SK-N-SH (cell line): ENCODE measurements around the gene B3GALNT1. TPM values are rescaled to one million over a fixed set of nuclear protein-coding genes. Genes with fewer than 3 reads are reported as not detected.

Source experiments
- CTCF ChIA-PET: fragments of 300-600, 350-600 bp; formaldehyde crosslinking; extraction: SDS; loops from one replicate; lab custom pipeline; 2021; lab: Yijun Ruan, JAX
- POLR2A ChIA-PET: fragments of 350-600 bp; sonication (Branson Sonifier 250); formaldehyde crosslinking; extraction: SDS; loops from one replicate; lab custom pipeline; 2020; ENCODE audit warnings: antibody characterized with exemption, inconsistent platforms; lab: Yijun Ruan, JAX
- DNase-seq: peaks from one replicate; pipeline ENCODE4 v3.0.0; 2012
- H2AFZ ChIP-seq: fragments of 200-600 bp; sonication (generic); 2 replicates; pipeline ENCODE4 v1.8.1; 2016; ENCODE audit warnings: antibody characterized with exemption, mild to moderate bottlenecking, low read depth
- H3F3A ChIP-seq: fragments of 200-600 bp; sonication (generic); replicated peaks from 2 replicates; pipeline ENCODE3; 2016; ENCODE audit warnings: antibody characterized with exemption, mild to moderate bottlenecking; ENCODE audit not compliant: insufficient read depth
- H3K27ac ChIP-seq, 2 experiments: fragments of 200-500 bp in 1 of 2; fragments of 200-600 bp in 1 of 2; sonication (Bioruptor generic) in 1 of 2; sonication (generic), shearing (Covaris generic) in 1 of 2; 2 replicates each; pipeline versions ENCODE4 v1.5.1 to v1.6.1; 2014 to 2016; ENCODE audit warnings: low read depth in 2 of 2, inconsistent platforms in 1 of 2, low read length in 1 of 2, mild to moderate bottlenecking in 1 of 2, mixed read lengths in 1 of 2
- H3K27me3 ChIP-seq: fragments of 200-600 bp; sonication (generic), shearing (Covaris generic); 2 replicates; pipeline ENCODE4 v1.6.1; 2016; ENCODE audit warnings: mixed run types; ENCODE audit not compliant: insufficient read depth
- H3K36me3 ChIP-seq, 2 experiments: fragments of 200-500 bp in 1 of 2; fragments of 200-600 bp in 1 of 2; sonication (Bioruptor generic) in 1 of 2; sonication (generic) in 1 of 2; replicated peaks in 1 of 2; 2 replicates each; pipeline versions ENCODE3 to v1.5.1; 2014 to 2016; ENCODE audit warnings: low read length in 1 of 2, mild to moderate bottlenecking in 1 of 2; ENCODE audit not compliant: insufficient read depth in 2 of 2, control insufficient read depth in 1 of 2
- H3K4me1 ChIP-seq, 2 experiments: fragments of 200-500 bp in 1 of 2; fragments of 200-600 bp in 1 of 2; sonication (Bioruptor generic) in 1 of 2; sonication (generic), shearing (Covaris generic) in 1 of 2; 2 replicates each; pipeline versions ENCODE4 v1.5.1 to v1.6.1; 2014 to 2016; ENCODE audit warnings: low read depth in 1 of 2, low read length in 1 of 2, mixed run types in 1 of 2; ENCODE audit not compliant: insufficient read depth in 2 of 2, control insufficient read depth in 1 of 2
- H3K4me2 ChIP-seq: fragments of 200-600 bp; sonication (generic), shearing (Covaris generic); 2 replicates; pipeline ENCODE4 v1.6.1; 2017; ENCODE audit warnings: mixed run types
- H3K4me3 ChIP-seq, 2 experiments: fragments of 200-500 bp in 1 of 2; fragments of 200-600 bp in 1 of 2; sonication (Bioruptor generic) in 1 of 2; sonication (generic), shearing (Covaris generic) in 1 of 2; 2 replicates each; pipeline versions ENCODE4 v1.5.1 to v1.8.1; 2014 to 2016; ENCODE audit warnings: low read depth in 2 of 2, inconsistent platforms in 1 of 2, low read length in 1 of 2, mild to moderate bottlenecking in 1 of 2, mixed read lengths in 1 of 2, moderate library complexity in 1 of 2
- H3K79me2 ChIP-seq: fragments of 200-600 bp; sonication (generic); 2 replicates; pipeline ENCODE4 v1.8.1; 2017; ENCODE audit warnings: mild to moderate bottlenecking; ENCODE audit not compliant: insufficient read depth
- H3K9ac ChIP-seq: fragments of 200-600 bp; sonication (generic); 2 replicates; pipeline ENCODE4 v1.6.1; 2017; ENCODE audit warnings: mixed run types
- H3K9me2 ChIP-seq: fragments of 200-600 bp; sonication (generic); 2 replicates; pipeline ENCODE4 v1.6.1; 2017; ENCODE audit warnings: mixed run types
- H3K9me3 ChIP-seq: fragments of 200-600 bp; sonication (generic); 2 replicates; pipeline ENCODE4 v1.6.1; 2017; ENCODE audit warnings: mixed run types, mild to moderate bottlenecking, moderate library complexity
- H4K20me1 ChIP-seq: fragments of 200-600 bp; sonication (generic); 2 replicates; pipeline ENCODE4 v1.6.1; 2017; ENCODE audit warnings: mild to moderate bottlenecking, mixed run types; ENCODE audit not compliant: insufficient read depth
- ELF1 ChIP-seq: IDR thresholded peaks from 2 replicates; pipeline ENCODE4 v1.4.0; 2012
- EP300 ChIP-seq, 2 experiments: IDR thresholded peaks; 2 replicates each; pipeline versions ENCODE4 v1.4.0 to v1.6.1; 2012; ENCODE audit warnings: borderline replicate concordance in 1 of 2, low read depth in 1 of 2, low read length in 1 of 2
- GABPA ChIP-seq: IDR thresholded peaks from 2 replicates; pipeline ENCODE4 v1.4.0; 2012; ENCODE audit warnings: low read depth, mild to moderate bottlenecking
- GATA2 ChIP-seq: sonication (generic); formaldehyde crosslinking; IDR thresholded peaks from 2 replicates; pipeline ENCODE4 v1.5.0; 2020; ENCODE audit warnings: mild to moderate bottlenecking, missing genetic modification reagents
- IRF3 ChIP-seq: fragments of 150-350 bp; IDR thresholded peaks from 2 replicates; pipeline ENCODE4 v1.6.1; 2016; ENCODE audit warnings: mild to moderate bottlenecking, low read depth, low read length
- MEF2A ChIP-seq: IDR thresholded peaks from 2 replicates; pipeline ENCODE4 v1.4.0; 2012; ENCODE audit warnings: low read depth, borderline replicate concordance
- MXI1 ChIP-seq: IDR thresholded peaks from 2 replicates; pipeline ENCODE4 v1.6.1; 2012; ENCODE audit warnings: mild to moderate bottlenecking, low read depth, low read length, improper control_type of control experiment
- NRF1 ChIP-seq: IDR thresholded peaks from 2 replicates; pipeline ENCODE4 v1.6.1; 2012; ENCODE audit warnings: low read depth, mild to moderate bottlenecking, low read length
- PBX3 ChIP-seq: IDR thresholded peaks from 2 replicates; pipeline ENCODE4; 2012
- POLR2AphosphoS5 ChIP-seq: IDR thresholded peaks from 2 replicates; pipeline ENCODE4 v1.6.1; 2012; ENCODE audit warnings: low read depth, low read length
- REST ChIP-seq: IDR thresholded peaks from 2 replicates; pipeline ENCODE4 v1.6.1; 2012; ENCODE audit warnings: mild to moderate bottlenecking, low read depth, low read length, moderate library complexity
- RFX5 ChIP-seq: IDR thresholded peaks from 2 replicates; pipeline ENCODE4 v1.6.1; 2012; ENCODE audit warnings: mild to moderate bottlenecking, improper control_type of control experiment, low read length
- RXRA ChIP-seq: IDR thresholded peaks from 2 replicates; pipeline ENCODE4 v1.4.0; 2012; ENCODE audit warnings: low read depth, mild to moderate bottlenecking, borderline replicate concordance
- TEAD4 ChIP-seq: IDR thresholded peaks from 2 replicates; pipeline ENCODE4 v1.4.0; 2012; ENCODE audit warnings: mild to moderate bottlenecking, borderline replicate concordance; ENCODE audit not compliant: insufficient read depth
- YY1 ChIP-seq: IDR thresholded peaks from 2 replicates; pipeline ENCODE4 v1.4.0; 2012; ENCODE audit warnings: low read depth, mild to moderate bottlenecking
- WGBS: methylation state at CpG from one replicate; pipeline ENCODE4 v1.1.6; 2017; ENCODE audit warnings: low lambda C conversion rate; 5-methylcytosine and 5-hydroxymethylcytosine counted together
- polyA plus RNA-seq, 3 experiments: library from polyadenylated mRNA; depleted of rRNA; stranded (reverse); fragments of >200 nt; gene quantifications; 2 replicates each; pipeline ENCODE4 v1.2.3, GENCODE V29; 2012

The B3GALNT1 gene
- polyA plus RNA-seq, 1 of the 3 experiments (the other 2 are of a cell fraction) = 0.15 TPM

GRCh38 chr3:161126495-161126894 is 21.3 kb upstream of the B3GALNT1 start:
- Histone ChIP-seq H3K4me3 (no peak overlapping the region), H3K27me3 (no peaks in the 10 kb centered on the region), H4K20me1 (no peaks in the 10 kb centered on the region), H3F3A (no peaks in the 10 kb centered on the region), H3K27ac (no peak overlapping the region), H3K9me2 (no peaks in the 10 kb centered on the region), H2AFZ (no peak overlapping the region), H3K4me2 (no peak overlapping the region), H3K4me1 (no peaks in the 10 kb centered on the region), H3K79me2 (no peaks in the 10 kb centered on the region), H3K9ac (no peak overlapping the region), H3K9me3 (no peaks in the 10 kb centered on the region), H3K36me3 (no peaks in the 10 kb centered on the region)
- no peak for DNase-seq
- CTCF ChIA-PET = no interaction called here
- POLR2A ChIA-PET = no interaction called here
- TF ChIP-seq POLR2AphosphoS5 = no peak
- no peak for TF ChIP-seq GABPA
- no peak for TF ChIP-seq YY1
- no peak for TF ChIP-seq EP300 (IDR thresholded peaks at IDR 0.05; ENCODE audit: borderline replicate concordance in 1 of 2, low read depth in 1 of 2, low read length in 1 of 2)
- no peak for TF ChIP-seq TEAD4
- 28% methylated on average over 2 of the region's 2 CpGs for WGBS

- Histone ChIP-seq H3K79me2 (no peaks in the 10 kb centered on the region), H3K36me3 (no peaks in the 10 kb centered on the region), H3K27ac (no peak overlapping the region), H3K4me1 (no peaks in the 10 kb centered on the region), H4K20me1 (no peaks in the 10 kb centered on the region), H3K9me2 (no peaks in the 10 kb centered on the region), H3F3A (no peaks in the 10 kb centered on the region), H3K4me2 (no peak overlapping the region), H2AFZ (no peak overlapping the region)
- POLR2A ChIA-PET = no interaction called here
- CTCF ChIA-PET = no interaction called here
- WGBS = 35% methylated on average over 3 of the region's 3 CpGs
- DNase-seq = no peak
- TF ChIP-seq RXRA (no peak), MXI1 (no peak), IRF3 (no peak), MEF2A (no peak), PBX3 (no peak), NRF1 (no peak), EP300 (IDR thresholded peaks at IDR 0.05; ENCODE audit: borderline replicate concordance in 1 of 2, low read depth in 1 of 2, low read length in 1 of 2) (no peak), ELF1 (no peak), RFX5 (no peak), GATA2 (no peak), REST (no peak)
- TF ChIP-seq, all 33 proteins: peak for 0
- Histone ChIP-seq H3K27me3 (no peaks in the 10 kb centered on the region), H3K9ac (no peak overlapping the region), H3K9me3 (no peaks in the 10 kb centered on the region), H3K4me3 (no peak overlapping the region)
Observed at GRCh38 chr3:161117646-161118045, 12.5 kb upstream of the B3GALNT1 start.
